ENCODE data around the gene SERP1. TPM values are rescaled to one million over a fixed set of nuclear protein-coding genes. Genes with fewer than 3 reads are reported as not detected.

SERP1 gene
- total and polyA plus RNA-seq, 2 experiments from 2014 or later = 157 to 233 TPM

DNA sequence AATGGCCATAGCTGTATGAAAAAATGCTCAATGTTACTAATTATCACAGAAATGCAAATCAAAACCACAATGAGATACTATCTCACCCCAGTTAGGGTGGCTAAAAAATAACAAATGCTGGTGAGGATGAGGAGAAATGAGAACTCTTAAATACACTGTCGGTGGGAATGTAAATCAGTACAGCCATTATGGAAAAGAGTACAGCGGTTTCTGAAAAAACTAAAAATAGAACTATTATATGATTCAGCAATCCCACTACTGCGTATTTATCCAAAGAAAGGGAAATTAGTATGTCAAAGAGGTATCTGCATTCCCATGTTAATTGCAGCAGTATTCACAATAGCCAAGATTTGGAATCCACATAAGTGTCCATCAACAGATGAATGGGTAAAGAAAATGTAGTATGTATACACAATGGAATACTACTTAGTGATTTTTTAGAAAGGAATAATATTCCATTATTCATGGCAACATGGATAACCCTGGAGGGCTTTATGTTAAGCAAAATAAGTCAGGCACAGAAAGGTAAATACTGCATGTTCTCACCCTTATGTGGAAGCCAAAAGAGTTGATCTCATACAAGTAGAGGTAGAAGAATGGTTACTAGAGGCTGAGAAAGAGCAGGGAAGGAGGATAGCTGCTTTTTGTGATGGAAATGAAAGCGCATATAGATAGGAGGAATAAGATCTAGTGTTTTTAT lies 35.0 kb downstream of the SERP1 start:
- Histone ChIP-seq H3K9me2 (replicated peaks; ENCODE audit: insufficient read depth) (no peaks in the 10 kb centered on the region), H3K9me3 (ENCODE audit: low read depth) (no peaks in the 10 kb centered on the region), H3K36me3 (replicated peaks; ENCODE audit: insufficient read depth, low read depth) (no peaks in the 10 kb centered on the region), H3K4me1 (ENCODE audit: insufficient read depth) (no peaks in the 10 kb centered on the region), H3K4me2 (no peak overlapping the region), H3K27me3 (no peaks in the 10 kb centered on the region), H3K27ac (no peak overlapping the region), H4K20me1 (ENCODE audit: insufficient read depth, poor library complexity, severe bottlenecking) (no peaks in the 10 kb centered on the region), H3K4me3 (no peak overlapping the region), H2AFZ (no peak overlapping the region), H3K79me2 (no peaks in the 10 kb centered on the region)
- TF ChIP-seq EZH2phosphoT487 (IDR thresholded peaks at IDR 0.05; ENCODE audit: low read depth, severe bottlenecking, unreplicated experiment) = no peak
- no peak for TF ChIP-seq EZH2 (IDR thresholded peaks at IDR 0.05; ENCODE audit: borderline replicate concordance)
- DNase-seq (ENCODE audit: low spot score) = no peak
- WGBS (ENCODE audit: low lambda C conversion rate, missing lambda C conversion rate) = 74% methylated on average over 4 of the region's 4 CpGs

DNA sequence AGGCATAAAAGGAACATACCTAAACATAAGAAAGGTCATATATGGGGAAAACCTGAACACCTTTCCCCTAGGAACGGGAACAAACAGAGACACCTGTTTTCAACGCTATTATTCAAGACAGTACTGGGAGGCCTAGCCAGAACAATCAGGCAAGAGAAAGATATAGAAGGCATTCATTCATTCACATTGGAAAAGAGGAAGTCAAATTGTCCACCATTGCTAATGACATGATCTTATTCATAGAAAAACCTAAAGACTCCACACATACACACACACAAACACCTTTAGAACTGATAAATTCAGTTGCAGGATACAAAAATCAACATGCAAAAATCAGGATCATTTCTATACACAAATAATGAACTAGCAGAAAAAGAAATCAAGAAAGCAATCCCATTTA lies 36.5 kb downstream of the SERP1 start:
- TF ChIP-seq EZH2phosphoT487 (IDR thresholded peaks at IDR 0.05; ENCODE audit: low read depth, severe bottlenecking, unreplicated experiment) = no peak
- TF ChIP-seq, protein P1, sequence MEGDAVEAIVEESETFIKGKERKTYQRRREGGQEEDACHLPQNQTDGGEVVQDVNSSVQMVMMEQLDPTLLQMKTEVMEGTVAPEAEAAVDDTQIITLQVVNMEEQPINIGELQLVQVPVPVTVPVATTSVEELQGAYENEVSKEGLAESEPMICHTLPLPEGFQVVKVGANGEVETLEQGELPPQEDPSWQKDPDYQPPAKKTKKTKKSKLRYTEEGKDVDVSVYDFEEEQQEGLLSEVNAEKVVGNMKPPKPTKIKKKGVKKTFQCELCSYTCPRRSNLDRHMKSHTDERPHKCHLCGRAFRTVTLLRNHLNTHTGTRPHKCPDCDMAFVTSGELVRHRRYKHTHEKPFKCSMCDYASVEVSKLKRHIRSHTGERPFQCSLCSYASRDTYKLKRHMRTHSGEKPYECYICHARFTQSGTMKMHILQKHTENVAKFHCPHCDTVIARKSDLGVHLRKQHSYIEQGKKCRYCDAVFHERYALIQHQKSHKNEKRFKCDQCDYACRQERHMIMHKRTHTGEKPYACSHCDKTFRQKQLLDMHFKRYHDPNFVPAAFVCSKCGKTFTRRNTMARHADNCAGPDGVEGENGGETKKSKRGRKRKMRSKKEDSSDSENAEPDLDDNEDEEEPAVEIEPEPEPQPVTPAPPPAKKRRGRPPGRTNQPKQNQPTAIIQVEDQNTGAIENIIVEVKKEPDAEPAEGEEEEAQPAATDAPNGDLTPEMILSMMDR (IDR thresholded peaks at IDR 0.05; ENCODE audit: poor library complexity) = no peak
- no peak for TF ChIP-seq EZH2 (IDR thresholded peaks at IDR 0.05; ENCODE audit: borderline replicate concordance)
- Histone ChIP-seq H3K27me3 (no peaks in the 10 kb centered on the region), H4K20me1 (ENCODE audit: insufficient read depth, poor library complexity, severe bottlenecking) (no peaks in the 10 kb centered on the region), H3K9me2 (replicated peaks; ENCODE audit: insufficient read depth) (no peaks in the 10 kb centered on the region), H3K4me3 (no peak overlapping the region), H2AFZ (no peak overlapping the region), H3K4me2 (no peak overlapping the region), H3K4me1 (ENCODE audit: insufficient read depth) (no peaks in the 10 kb centered on the region), H3K9me3 (ENCODE audit: low read depth) (no peaks in the 10 kb centered on the region), H3K36me3 (replicated peaks; ENCODE audit: insufficient read depth, low read depth) (no peaks in the 10 kb centered on the region), H3K79me2 (no peaks in the 10 kb centered on the region), H3K27ac (no peak overlapping the region)
- DNase-seq (ENCODE audit: low spot score) = no peak
- 96% methylated on average over 2 of the region's 2 CpGs for WGBS (ENCODE audit: low lambda C conversion rate, missing lambda C conversion rate)

- H3K4me1 ChIP-seq (ENCODE audit: insufficient read depth) = no peaks in the 10 kb centered on the region
- no peak for TF ChIP-seq EZH2 (IDR thresholded peaks at IDR 0.05; ENCODE audit: borderline replicate concordance)
- no peak for TF ChIP-seq EZH2phosphoT487 (IDR thresholded peaks at IDR 0.05; ENCODE audit: low read depth, severe bottlenecking, unreplicated experiment)
- TF ChIP-seq, protein P1 (IDR thresholded peaks at IDR 0.05; ENCODE audit: poor library complexity) = no peak
- H2AFZ ChIP-seq = no peak overlapping the region
- H3K4me2 ChIP-seq = no peak overlapping the region
- no peaks in the 10 kb centered on the region for H3K9me2 ChIP-seq (replicated peaks; ENCODE audit: insufficient read depth)
- H4K20me1 ChIP-seq (ENCODE audit: insufficient read depth, poor library complexity, severe bottlenecking) = no peaks in the 10 kb centered on the region
- DNase-seq (ENCODE audit: low spot score) = no peak
- no peaks in the 10 kb centered on the region for H3K9me3 ChIP-seq (ENCODE audit: low read depth)
- no peak overlapping the region for H3K27ac ChIP-seq
- no peaks in the 10 kb centered on the region for H3K79me2 ChIP-seq
- H3K27me3 ChIP-seq = no peaks in the 10 kb centered on the region
- H3K36me3 ChIP-seq (replicated peaks; ENCODE audit: insufficient read depth, low read depth) = no peaks in the 10 kb centered on the region
- no peak overlapping the region for H3K4me3 ChIP-seq
Observed at GRCh38 chr3:150508401-150508800, 37.9 kb downstream of the SERP1 start.

GRCh38 chr3:150504483-150504882 lies 41.8 kb downstream of the SERP1 start:
- no peak overlapping the region for H3K27ac ChIP-seq
- H3K4me1 ChIP-seq (ENCODE audit: insufficient read depth) = no peaks in the 10 kb centered on the region
- H3K9me3 ChIP-seq (ENCODE audit: low read depth) = no peaks in the 10 kb centered on the region
- no peaks in the 10 kb centered on the region for H3K79me2 ChIP-seq
- H3K27me3 ChIP-seq = no peaks in the 10 kb centered on the region
- H2AFZ ChIP-seq = no peak overlapping the region
- 84% methylated on average over 3 of the region's 3 CpGs for WGBS (ENCODE audit: low lambda C conversion rate, missing lambda C conversion rate)
- no peak overlapping the region for H3K4me2 ChIP-seq
- no peaks in the 10 kb centered on the region for H3K9me2 ChIP-seq (replicated peaks; ENCODE audit: insufficient read depth)
- H4K20me1 ChIP-seq (ENCODE audit: insufficient read depth, poor library complexity, severe bottlenecking) = no peaks in the 10 kb centered on the region
- H3K4me3 ChIP-seq = no peak overlapping the region
- TF ChIP-seq EZH2phosphoT487 (IDR thresholded peaks at IDR 0.05; ENCODE audit: low read depth, severe bottlenecking, unreplicated experiment) (no peak), EZH2 (IDR thresholded peaks at IDR 0.05; ENCODE audit: borderline replicate concordance) (no peak)
- TF ChIP-seq, protein P1 (IDR thresholded peaks at IDR 0.05; ENCODE audit: poor library complexity) = no peak
- DNase-seq (ENCODE audit: low spot score) = no peak
- no peaks in the 10 kb centered on the region for H3K36me3 ChIP-seq (replicated peaks; ENCODE audit: insufficient read depth, low read depth)

Data from hepatocyte (in vitro differentiated cells).